Activated effector memory CD4-positive, alpha-beta T cell treated with Interleukin-2 at 50 U/mL for 16 hours (primary cell): ENCODE results near the gene NETO1.

Source experiments
- DNase-seq: peaks from one replicate; pipeline ENCODE4 v3.0.0-alpha.2; 2020

The NETO1 gene

GRCh38 chr18:72720116-72720515 lies 147.7 kb downstream of the NETO1 start:
- no peak for DNase-seq

- DNase-seq: no peak
Observed at GRCh38 chr18:72704202-72704601, 163.6 kb downstream of the NETO1 start.

DNA sequence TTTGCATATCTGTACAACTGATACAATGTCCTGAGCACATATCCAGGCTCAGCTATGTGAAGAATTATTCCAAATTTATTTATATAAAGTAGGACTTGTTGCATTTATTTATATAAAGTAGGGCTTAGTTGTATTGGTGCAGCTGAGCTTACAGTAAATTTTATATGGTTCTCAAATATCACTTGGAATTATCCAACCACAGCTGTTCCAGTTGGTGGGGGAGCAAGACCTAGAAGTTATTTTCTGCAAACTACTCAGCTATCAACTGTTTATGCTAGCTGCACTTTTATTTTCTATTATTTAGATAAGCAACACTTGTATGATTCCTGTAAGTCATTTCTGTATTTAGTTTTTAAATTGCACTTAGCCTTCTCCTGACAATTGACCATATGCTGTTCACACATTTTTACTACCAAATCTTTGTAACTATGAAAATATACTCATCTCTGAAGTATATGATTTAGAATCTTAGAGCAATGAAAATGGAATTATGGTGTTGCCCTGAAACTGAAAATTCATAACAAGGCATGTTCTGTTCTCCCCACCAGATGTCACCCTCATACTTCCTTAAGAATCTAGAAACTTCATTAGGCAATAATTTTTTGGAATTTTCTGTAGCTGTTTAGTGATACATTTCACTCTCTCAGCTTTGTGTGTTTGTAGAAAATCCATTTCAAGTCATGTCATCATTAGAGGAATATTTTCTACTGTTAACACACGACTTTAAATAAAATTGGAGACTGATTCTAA lies 166.7 kb downstream of the NETO1 start:
- DNase-seq: no peak

GRCh38 chr18:72697706-72698105 lies 170.1 kb downstream of the NETO1 start:
- DNase-seq: no peak

- DNase-seq: no peak
Observed at GRCh38 chr18:72692595-72692994, 175.2 kb downstream of the NETO1 start.
